PFSK-1 (cell line): ENCODE results near the gene NPAS4.

ENCODE experiments used
- FOXP2 ChIP-seq: optimal IDR thresholded peaks from 2 replicates; pipeline ENCODE3; 2011; ENCODE audit warnings: borderline replicate concordance, control low read depth, inconsistent platforms; ENCODE audit not compliant: insufficient read depth; ENCODE audit errors: extremely low read length, extremely low read depth
- POLR2AphosphoS5 ChIP-seq: IDR thresholded peaks from 2 replicates; pipeline ENCODE4 v1.6.1; 2012; ENCODE audit warnings: low read depth, mild to moderate bottlenecking, control low read depth, low read length, moderate library complexity
- REST ChIP-seq, 2 experiments: IDR thresholded peaks; 2 replicates each; pipeline versions ENCODE4 v1.6.1 to v1.8.0; 2011 to 2012; ENCODE audit warnings: low read depth in 2 of 2, low read length in 2 of 2, control low read depth in 1 of 2, inconsistent platforms in 1 of 2, mild to moderate bottlenecking in 1 of 2, moderate library complexity in 1 of 2; ENCODE audit not compliant: insufficient read depth in 1 of 2
- SIN3A ChIP-seq: IDR thresholded peaks from 2 replicates; pipeline ENCODE4 v1.6.1; 2012; ENCODE audit warnings: mild to moderate bottlenecking, low read length, moderate library complexity, borderline replicate concordance; ENCODE audit not compliant: insufficient read depth
- TAF1 ChIP-seq: IDR thresholded peaks from 2 replicates; pipeline ENCODE4 v1.6.1; 2012; ENCODE audit warnings: low read length, control low read depth, borderline replicate concordance; ENCODE audit not compliant: insufficient read depth

DNA sequence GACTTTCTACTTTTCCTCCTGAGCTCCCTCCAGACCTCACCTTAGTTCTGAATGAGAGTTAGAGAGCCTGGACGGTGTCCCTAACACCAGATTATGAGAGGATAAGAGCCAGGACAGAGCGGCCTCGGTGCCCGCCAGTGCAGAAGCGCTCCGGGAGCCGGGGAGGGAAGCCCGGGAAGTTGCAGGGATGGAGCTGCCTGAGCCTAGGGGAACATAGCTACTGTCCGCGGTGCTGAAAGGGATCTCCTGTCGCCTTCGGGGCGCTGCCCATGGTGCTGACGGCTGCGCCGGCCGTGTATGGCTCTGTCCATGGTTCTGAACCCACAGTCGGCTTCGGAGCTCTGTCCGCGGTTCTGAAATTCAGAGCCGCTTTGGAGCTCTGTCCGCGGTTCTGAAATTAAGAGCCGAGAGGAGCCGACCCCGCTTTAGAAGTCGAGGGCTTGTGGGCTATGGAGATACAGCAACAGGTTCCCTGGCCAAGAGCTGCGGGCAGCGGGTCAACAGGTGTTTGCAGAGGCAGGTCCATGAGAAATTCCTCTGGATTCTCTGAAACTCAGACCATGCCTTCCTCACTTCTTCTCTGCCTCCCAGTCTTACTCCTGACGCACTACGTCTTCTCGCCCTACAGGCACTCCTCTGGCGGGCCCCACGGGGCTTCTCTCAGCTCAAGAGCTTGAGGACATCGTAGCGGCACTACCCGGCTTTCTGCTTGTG, 814 bp downstream of the NPAS4 start:
- TF ChIP-seq TAF1 = peak; percentile 83; the same call in 1 of the 2 replicates
- peak; percentile 97 to 98 for TF ChIP-seq REST (IDR thresholded peaks at IDR 0.05; ENCODE audit: insufficient read depth in 1 of 2, low read depth in 2 of 2, low read length in 2 of 2)
- TF ChIP-seq POLR2AphosphoS5 = peak; percentile 36; the same call in 1 of the 2 replicates
- peak; percentile 100 for TF ChIP-seq SIN3A
- peak; percentile 93 for TF ChIP-seq FOXP2
